ENCODE data around the gene ZNF750.

ZNF750 gene

GRCh38 chr17:82805823-82806222 lies 34.0 kb downstream of the ZNF750 start:
- H3K4me2 ChIP-seq (ENCODE audit: low read length), result no peak overlapping the region
- H3K9ac ChIP-seq (ENCODE audit: low read length), result no peak overlapping the region
- no peak overlapping the region for H3K4me3 ChIP-seq (ENCODE audit: low read depth, low read length, poor library complexity, severe bottlenecking)
- no peaks in the 10 kb centered on the region for H3F3A ChIP-seq (ENCODE audit: insufficient read depth, low read length)
- H2AFZ ChIP-seq (ENCODE audit: low read length), result no peak overlapping the region
- no peak overlapping the region for H3K27ac ChIP-seq (ENCODE audit: low read depth, low read length, poor library complexity, severe bottlenecking)
- no peaks in the 10 kb centered on the region for H3K9me2 ChIP-seq (ENCODE audit: low read depth, low read length)
- no peak for TF ChIP-seq EZH2 (IDR thresholded peaks at IDR 0.05; ENCODE audit: borderline replicate concordance, low read length)
- TF ChIP-seq, protein P1, sequence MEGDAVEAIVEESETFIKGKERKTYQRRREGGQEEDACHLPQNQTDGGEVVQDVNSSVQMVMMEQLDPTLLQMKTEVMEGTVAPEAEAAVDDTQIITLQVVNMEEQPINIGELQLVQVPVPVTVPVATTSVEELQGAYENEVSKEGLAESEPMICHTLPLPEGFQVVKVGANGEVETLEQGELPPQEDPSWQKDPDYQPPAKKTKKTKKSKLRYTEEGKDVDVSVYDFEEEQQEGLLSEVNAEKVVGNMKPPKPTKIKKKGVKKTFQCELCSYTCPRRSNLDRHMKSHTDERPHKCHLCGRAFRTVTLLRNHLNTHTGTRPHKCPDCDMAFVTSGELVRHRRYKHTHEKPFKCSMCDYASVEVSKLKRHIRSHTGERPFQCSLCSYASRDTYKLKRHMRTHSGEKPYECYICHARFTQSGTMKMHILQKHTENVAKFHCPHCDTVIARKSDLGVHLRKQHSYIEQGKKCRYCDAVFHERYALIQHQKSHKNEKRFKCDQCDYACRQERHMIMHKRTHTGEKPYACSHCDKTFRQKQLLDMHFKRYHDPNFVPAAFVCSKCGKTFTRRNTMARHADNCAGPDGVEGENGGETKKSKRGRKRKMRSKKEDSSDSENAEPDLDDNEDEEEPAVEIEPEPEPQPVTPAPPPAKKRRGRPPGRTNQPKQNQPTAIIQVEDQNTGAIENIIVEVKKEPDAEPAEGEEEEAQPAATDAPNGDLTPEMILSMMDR (IDR thresholded peaks at IDR 0.05; ENCODE audit: low read length), result no peak
- peaks cover 5% of the 10 kb centered on the region for H3K4me1 ChIP-seq (ENCODE audit: insufficient read depth, low read length, severe bottlenecking)
- H3K9me3 ChIP-seq (ENCODE audit: low read length), result no peaks in the 10 kb centered on the region
- H3K79me2 ChIP-seq (ENCODE audit: insufficient read depth, low read length), result no peaks in the 10 kb centered on the region
- no peaks in the 10 kb centered on the region for H3K27me3 ChIP-seq (ENCODE audit: insufficient read depth, low read length)
- H4K20me1 ChIP-seq (ENCODE audit: insufficient read depth, low read length), result no peaks in the 10 kb centered on the region
- H3K36me3 ChIP-seq (ENCODE audit: insufficient read depth, low read length), result peaks cover 34% of the 10 kb centered on the region

DNA sequence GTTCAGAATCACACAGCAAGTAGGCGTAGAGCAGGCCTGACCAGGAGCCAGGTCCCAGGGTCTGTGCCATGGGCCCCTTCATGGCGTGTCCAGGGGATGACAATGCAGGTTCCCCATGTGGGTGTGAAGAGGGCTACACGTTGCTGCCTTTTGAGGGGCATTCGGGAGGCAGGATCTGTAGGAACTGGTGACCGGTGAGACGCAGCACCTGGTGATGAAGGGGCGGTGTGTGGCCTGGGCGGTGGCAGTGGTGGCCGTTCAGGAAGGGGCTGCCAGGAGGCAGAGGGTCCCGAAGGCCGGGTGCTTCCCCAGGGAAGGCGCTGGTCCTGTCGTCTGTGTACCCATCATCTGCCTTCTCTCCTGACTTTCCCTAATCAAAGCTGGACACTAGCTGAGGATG lies 34.6 kb downstream of the ZNF750 start:
- H2AFZ ChIP-seq (ENCODE audit: low read length), result no peak overlapping the region

GRCh38 chr17:82804442-82805191 lies 35.2 kb downstream of the ZNF750 start:
- Histone ChIP-seq H3K36me3 (ENCODE audit: insufficient read depth, low read length) (peaks cover 42% of the 10 kb centered on the region), H3F3A (ENCODE audit: insufficient read depth, low read length) (no peaks in the 10 kb centered on the region), H3K9me3 (ENCODE audit: low read length) (no peaks in the 10 kb centered on the region), H2AFZ (ENCODE audit: low read length) (no peak overlapping the region), H3K4me1 (ENCODE audit: insufficient read depth, low read length, severe bottlenecking) (no peaks in the 10 kb centered on the region), H3K27me3 (ENCODE audit: insufficient read depth, low read length) (no peaks in the 10 kb centered on the region), H3K79me2 (ENCODE audit: insufficient read depth, low read length) (no peaks in the 10 kb centered on the region), H3K4me2 (ENCODE audit: low read length) (no peak overlapping the region), H3K9me2 (ENCODE audit: low read depth, low read length) (no peaks in the 10 kb centered on the region), H3K9ac (ENCODE audit: low read length) (no peak overlapping the region), H4K20me1 (ENCODE audit: insufficient read depth, low read length) (no peaks in the 10 kb centered on the region), H3K27ac (ENCODE audit: low read depth, low read length, poor library complexity, severe bottlenecking) (no peak overlapping the region), H3K4me3 (ENCODE audit: low read depth, low read length, poor library complexity, severe bottlenecking) (no peak overlapping the region)
- TF ChIP-seq, protein P1 (IDR thresholded peaks at IDR 0.05; ENCODE audit: low read length), result no peak
- no peak for TF ChIP-seq EZH2 (IDR thresholded peaks at IDR 0.05; ENCODE audit: borderline replicate concordance, low read length)

More for the DNA sequence above, 34.6 kb downstream of the ZNF750 start:
- Histone ChIP-seq H3K4me2 (ENCODE audit: low read length) (no peak overlapping the region), H3K4me3 (ENCODE audit: low read depth, low read length, poor library complexity, severe bottlenecking) (no peak overlapping the region), H3K27ac (ENCODE audit: low read depth, low read length, poor library complexity, severe bottlenecking) (no peak overlapping the region), H3K9ac (ENCODE audit: low read length) (no peak overlapping the region), H3K27me3 (ENCODE audit: insufficient read depth, low read length) (no peaks in the 10 kb centered on the region), H3K9me3 (ENCODE audit: low read length) (no peaks in the 10 kb centered on the region), H3K9me2 (ENCODE audit: low read depth, low read length) (no peaks in the 10 kb centered on the region), H4K20me1 (ENCODE audit: insufficient read depth, low read length) (no peaks in the 10 kb centered on the region), H3F3A (ENCODE audit: insufficient read depth, low read length) (no peaks in the 10 kb centered on the region), H3K4me1 (ENCODE audit: insufficient read depth, low read length, severe bottlenecking) (no peaks in the 10 kb centered on the region), H3K36me3 (ENCODE audit: insufficient read depth, low read length) (peaks cover 36% of the 10 kb centered on the region), H3K79me2 (ENCODE audit: insufficient read depth, low read length) (no peaks in the 10 kb centered on the region)
- TF ChIP-seq EZH2 (IDR thresholded peaks at IDR 0.05; ENCODE audit: borderline replicate concordance, low read length), result no peak
- TF ChIP-seq, protein P1 (IDR thresholded peaks at IDR 0.05; ENCODE audit: low read length), result no peak

All from OCI-LY1 (cell line).